Loucy (cell line): ENCODE data around the gene ABCE1.

ENCODE experiments used
- EZH2phosphoT487 ChIP-seq: fragments of 200-600 bp; IDR thresholded peaks from 2 replicates; pipeline ENCODE4 v1.6.1; 2018; ENCODE audit warnings: antibody characterized with exemption, mild to moderate bottlenecking, moderate library complexity, borderline replicate concordance
- TF ChIP-seq, protein P1 (sequence below): fragments of 200-600 bp; sonication (generic); conservative IDR thresholded peaks from 2 replicates; pipeline ENCODE4 v1.5.1; 2014; ENCODE audit warnings: mild to moderate bottlenecking, antibody characterized with exemption, low read length

DNA sequence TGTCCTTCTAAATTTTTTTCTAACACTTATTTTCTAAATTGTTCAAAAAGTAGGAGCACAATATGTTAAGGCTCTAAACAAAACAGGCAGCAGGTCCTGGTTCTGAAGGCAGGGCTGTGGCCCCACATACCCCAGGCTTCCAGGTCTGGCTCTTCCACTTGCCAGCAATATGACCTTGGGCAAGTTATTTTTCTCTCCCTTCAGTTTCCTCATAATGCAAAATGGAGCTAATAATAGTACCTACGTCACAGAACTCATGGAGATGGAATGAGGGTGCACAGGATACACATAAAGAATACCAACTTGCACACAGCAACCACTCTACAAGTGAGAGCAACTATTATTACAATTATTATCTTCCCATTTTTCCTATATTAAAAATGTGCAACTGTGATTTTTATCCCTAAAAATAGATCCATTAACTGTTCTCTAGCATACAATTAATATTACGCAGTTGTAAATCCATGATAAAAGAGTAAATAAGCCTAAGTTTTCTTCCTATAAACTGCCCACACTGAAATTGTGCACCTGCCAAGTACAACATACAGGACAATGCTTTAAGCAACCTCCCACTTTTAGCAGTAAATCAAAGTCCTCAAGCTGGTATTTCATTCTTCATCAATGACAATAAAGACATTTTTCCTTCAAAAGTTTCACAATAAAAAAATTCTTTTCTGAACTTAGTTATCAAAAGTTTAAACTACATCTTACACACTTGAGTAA, 55.2 kb downstream of the ABCE1 start:
- TF ChIP-seq, protein P1, sequence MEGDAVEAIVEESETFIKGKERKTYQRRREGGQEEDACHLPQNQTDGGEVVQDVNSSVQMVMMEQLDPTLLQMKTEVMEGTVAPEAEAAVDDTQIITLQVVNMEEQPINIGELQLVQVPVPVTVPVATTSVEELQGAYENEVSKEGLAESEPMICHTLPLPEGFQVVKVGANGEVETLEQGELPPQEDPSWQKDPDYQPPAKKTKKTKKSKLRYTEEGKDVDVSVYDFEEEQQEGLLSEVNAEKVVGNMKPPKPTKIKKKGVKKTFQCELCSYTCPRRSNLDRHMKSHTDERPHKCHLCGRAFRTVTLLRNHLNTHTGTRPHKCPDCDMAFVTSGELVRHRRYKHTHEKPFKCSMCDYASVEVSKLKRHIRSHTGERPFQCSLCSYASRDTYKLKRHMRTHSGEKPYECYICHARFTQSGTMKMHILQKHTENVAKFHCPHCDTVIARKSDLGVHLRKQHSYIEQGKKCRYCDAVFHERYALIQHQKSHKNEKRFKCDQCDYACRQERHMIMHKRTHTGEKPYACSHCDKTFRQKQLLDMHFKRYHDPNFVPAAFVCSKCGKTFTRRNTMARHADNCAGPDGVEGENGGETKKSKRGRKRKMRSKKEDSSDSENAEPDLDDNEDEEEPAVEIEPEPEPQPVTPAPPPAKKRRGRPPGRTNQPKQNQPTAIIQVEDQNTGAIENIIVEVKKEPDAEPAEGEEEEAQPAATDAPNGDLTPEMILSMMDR: no peak
- no peak for TF ChIP-seq EZH2phosphoT487
